GM12878 (cell line): ENCODE results near the gene CTSF. TPM values are rescaled to one million over a fixed set of nuclear protein-coding genes. Genes with fewer than 3 reads are reported as not detected.

ENCODE experiments used
- BACH1 ChIP-seq: fragments of 450-650 bp; IDR thresholded peaks from 2 replicates; pipeline ENCODE4 v1.6.1; 2017; ENCODE audit warnings: mild to moderate bottlenecking, borderline replicate concordance
- BCL11A ChIP-seq: IDR thresholded peaks from 2 replicates; pipeline ENCODE4 v1.6.1; 2011; ENCODE audit warnings: low read depth, low read length
- EP300 ChIP-seq, 2 experiments: fragments of 150-350 bp in 1 of 2; IDR thresholded peaks; 2 replicates each; pipeline ENCODE4 v1.6.1; 2011 to 2012; ENCODE audit warnings: low read depth in 2 of 2, low read length in 2 of 2, borderline replicate concordance in 1 of 2, improper control_type of control experiment in 1 of 2, inconsistent platforms in 1 of 2; ENCODE audit not compliant: control insufficient read depth in 1 of 2
- ETV6 ChIP-seq, 2 experiments: fragments of 450-650 bp in 1 of 2; IDR thresholded peaks in 1 of 2; conservative IDR thresholded peaks in 1 of 2; 2 replicates each; pipeline ENCODE4 v1.6.1; 2014; ENCODE audit warnings: antibody characterized with exemption in 1 of 2, borderline replicate concordance in 1 of 2, low read depth in 1 of 2, mild to moderate bottlenecking in 1 of 2, moderate library complexity in 1 of 2
- HDAC6 ChIP-seq: fragments of 200-600 bp; sonication (generic); IDR thresholded peaks from one replicate; pipeline ENCODE4 v1.8.0; 2017; ENCODE audit warnings: antibody characterized with exemption; ENCODE audit not compliant: unreplicated experiment
- IKZF1 ChIP-seq: fragments of 450-650 bp; conservative IDR thresholded peaks from 2 replicates; pipeline ENCODE4 v1.6.1; 2017; ENCODE audit warnings: antibody characterized with exemption, mild to moderate bottlenecking
- IKZF2 ChIP-seq, 2 experiments: fragments of 450-650 bp; IDR thresholded peaks; 2 replicates each; pipeline ENCODE4 v1.6.1; 2017; ENCODE audit warnings: mild to moderate bottlenecking in 2 of 2, moderate library complexity in 2 of 2
- POLR2AphosphoS5 ChIP-seq: IDR thresholded peaks from 2 replicates; pipeline ENCODE4 v1.6.1; 2011; ENCODE audit warnings: mild to moderate bottlenecking, low read length, inconsistent platforms
- RBBP5 ChIP-seq: fragments of 200-600 bp; sonication (generic); conservative IDR thresholded peaks from 2 replicates; pipeline ENCODE4 v1.6.1; 2016
- SIN3A ChIP-seq: IDR thresholded peaks from 2 replicates; pipeline ENCODE4 v1.6.1; 2012; ENCODE audit warnings: low read depth, low read length, improper control_type of control experiment
- SMARCA5 ChIP-seq: fragments of 450-650 bp; IDR thresholded peaks from 2 replicates; pipeline ENCODE4 v1.6.1; 2017; ENCODE audit warnings: mild to moderate bottlenecking
- SP1 ChIP-seq: IDR thresholded peaks from one replicate; pipeline ENCODE4 v1.6.1; 2011; ENCODE audit warnings: low read depth, low read length
- SRF ChIP-seq, 2 experiments: IDR thresholded peaks; 2 replicates each; pipeline ENCODE4 v1.6.1; 2011; ENCODE audit warnings: low read depth in 2 of 2, low read length in 2 of 2, mild to moderate bottlenecking in 1 of 2, moderate library complexity in 1 of 2
- TCF12 ChIP-seq: IDR thresholded peaks from 2 replicates; pipeline ENCODE4 v1.6.1; 2011; ENCODE audit warnings: low read depth, mild to moderate bottlenecking, low read length
- TCF3 ChIP-seq: IDR thresholded peaks from 2 replicates; pipeline ENCODE4 v1.6.1; 2012; ENCODE audit warnings: low read depth, mild to moderate bottlenecking, low read length, borderline replicate concordance; ENCODE audit not compliant: insufficient read depth
- ZSCAN29 ChIP-seq: fragments of 450-650 bp; IDR thresholded peaks from 2 replicates; pipeline ENCODE4 v1.6.1; 2017; ENCODE audit warnings: mild to moderate bottlenecking, moderate library complexity
- polyA plus RNA-seq, 11 experiments: library from polyadenylated mRNA; depleted of rRNA in 4 of 11; unstranded in 6 of 11; stranded (reverse) in 5 of 11; fragments of >200 nt; fragmentation: Nextera tagmentation in 4 of 11; fragmentation: Illumina TruSeq in 1 of 11; extraction: Ambion mirVana in 4 of 11; extraction: Trizol in 1 of 11; gene quantifications; 1 replicate in 1 of 11; 2 replicates in 10 of 11; pipeline versions ENCODE4 v1.2.1 to v1.2.3, GENCODE V29; 2011 to 2016; ENCODE audit warnings: inconsistent platforms in 2 of 11, missing spikeins in 2 of 11, low read depth in 1 of 11
- total RNA-seq, 4 experiments: library from RNA; depleted of rRNA in 3 of 4; stranded (reverse); fragments of >200 nt in 3 of 4; fragmentation: Illumina TruSeq in 1 of 4; extraction: Trizol in 1 of 4; gene quantifications; 2 replicates each; pipeline versions ENCODE4 v1.2.1 to v1.2.3, GENCODE V29; 2013 to 2021
- TF ChIP-seq, protein P1 (sequence below): IDR thresholded peaks from 2 replicates; pipeline ENCODE4 v1.6.1; 2012; ENCODE audit warnings: low read depth, low read length, improper control_type of control experiment
- TF ChIP-seq, protein P2 (sequence below): fragments of 450-650 bp; conservative IDR thresholded peaks from 2 replicates; pipeline ENCODE4 v1.6.1; 2017; ENCODE audit warnings: mild to moderate bottlenecking, moderate library complexity
- TF ChIP-seq, protein P3 (sequence below): fragments of 450-650 bp; IDR thresholded peaks from 2 replicates; pipeline ENCODE4 v1.6.1; 2017; ENCODE audit warnings: mild to moderate bottlenecking, moderate library complexity
- TF ChIP-seq, protein P4 (sequence below): IDR thresholded peaks from 2 replicates; pipeline ENCODE4 v1.6.1; 2012; ENCODE audit warnings: low read depth, low read length, improper control_type of control experiment

The CTSF gene
- total and polyA plus RNA-seq, 10 of the 15 experiments (the other 5 are each of a cell fraction or from before 2014, with no cell fraction given), result 0.11 to 0.41 (median 0.26) TPM; not detected in 4

DNA sequence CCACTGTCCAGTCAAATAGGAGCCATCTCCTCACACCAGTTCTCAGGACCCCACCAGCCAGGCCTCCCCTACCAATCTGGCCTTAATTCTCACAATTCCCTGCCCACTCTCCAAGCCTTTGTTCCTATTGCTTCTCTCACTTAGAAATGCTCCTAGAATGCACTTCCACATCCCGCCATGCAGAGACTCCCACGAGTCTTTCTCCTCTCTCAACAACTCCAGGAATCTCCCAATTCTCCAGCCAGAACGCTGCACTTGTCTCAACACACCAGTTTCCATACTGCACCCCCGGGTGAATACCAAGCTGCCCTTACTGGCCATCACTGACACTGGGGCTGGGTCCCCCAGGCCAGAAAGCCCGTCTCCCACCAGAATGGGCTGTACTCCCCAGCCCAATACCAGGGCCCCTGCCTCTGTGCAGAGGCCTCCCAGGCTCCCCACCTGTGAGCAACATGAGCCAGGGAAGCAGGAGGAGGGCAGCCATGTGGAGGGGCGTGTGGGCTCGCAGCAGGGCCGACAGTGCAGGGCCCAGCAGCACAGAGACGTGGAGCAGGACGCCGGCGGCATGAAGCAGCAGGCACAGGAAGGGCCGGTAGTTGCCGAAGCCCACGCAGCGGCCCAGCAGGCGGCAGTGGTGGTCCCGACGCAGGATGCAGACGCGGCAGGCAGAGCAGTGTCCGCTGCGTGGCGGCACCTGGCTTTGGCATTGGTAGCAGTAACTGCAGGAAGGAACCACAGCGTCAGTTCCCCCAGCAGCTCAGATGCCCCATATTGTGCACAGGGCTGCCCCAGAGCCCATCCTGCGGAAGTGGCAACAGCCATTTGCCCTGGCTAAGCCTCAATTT lies 24.9 kb downstream of the CTSF start (continued):
- TF ChIP-seq SRF (IDR thresholded peaks at IDR 0.05; ENCODE audit: low read depth in 2 of 2, low read length in 2 of 2), result no peak
- TF ChIP-seq HDAC6, result no peak
- TF ChIP-seq RBBP5, result no peak
- no peak for TF ChIP-seq SP1
- no peak for TF ChIP-seq EP300 (IDR thresholded peaks at IDR 0.05; ENCODE audit: borderline replicate concordance in 1 of 2, control insufficient read depth in 1 of 2, low read depth in 2 of 2, low read length in 2 of 2)
- TF ChIP-seq SIN3A, result 0 out of 2 replicates have a peak, but pooled peaks have one; percentile 43
- no peak for TF ChIP-seq IKZF2 (IDR thresholded peaks at IDR 0.05)
- TF ChIP-seq POLR2AphosphoS5, result no peak
- TF ChIP-seq, protein P1, sequence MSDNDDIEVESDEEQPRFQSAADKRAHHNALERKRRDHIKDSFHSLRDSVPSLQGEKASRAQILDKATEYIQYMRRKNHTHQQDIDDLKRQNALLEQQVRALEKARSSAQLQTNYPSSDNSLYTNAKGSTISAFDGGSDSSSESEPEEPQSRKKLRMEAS, result peak; percentile 68
- TF ChIP-seq TCF3, result 0 out of 2 replicates have a peak, but pooled peaks have one; percentile 34
- TF ChIP-seq, protein P2, sequence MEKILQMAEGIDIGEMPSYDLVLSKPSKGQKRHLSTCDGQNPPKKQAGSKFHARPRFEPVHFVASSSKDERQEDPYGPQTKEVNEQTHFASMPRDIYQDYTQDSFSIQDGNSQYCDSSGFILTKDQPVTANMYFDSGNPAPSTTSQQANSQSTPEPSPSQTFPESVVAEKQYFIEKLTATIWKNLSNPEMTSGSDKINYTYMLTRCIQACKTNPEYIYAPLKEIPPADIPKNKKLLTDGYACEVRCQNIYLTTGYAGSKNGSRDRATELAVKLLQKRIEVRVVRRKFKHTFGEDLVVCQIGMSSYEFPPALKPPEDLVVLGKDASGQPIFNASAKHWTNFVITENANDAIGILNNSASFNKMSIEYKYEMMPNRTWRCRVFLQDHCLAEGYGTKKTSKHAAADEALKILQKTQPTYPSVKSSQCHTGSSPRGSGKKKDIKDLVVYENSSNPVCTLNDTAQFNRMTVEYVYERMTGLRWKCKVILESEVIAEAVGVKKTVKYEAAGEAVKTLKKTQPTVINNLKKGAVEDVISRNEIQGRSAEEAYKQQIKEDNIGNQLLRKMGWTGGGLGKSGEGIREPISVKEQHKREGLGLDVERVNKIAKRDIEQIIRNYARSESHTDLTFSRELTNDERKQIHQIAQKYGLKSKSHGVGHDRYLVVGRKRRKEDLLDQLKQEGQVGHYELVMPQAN, result no peak
- 0 out of 2 replicates have a peak, but pooled peaks have one; percentile 31 for TF ChIP-seq TCF12
- peak; percentile 80; the same call in 1 of the 2 replicates for TF ChIP-seq SMARCA5
- TF ChIP-seq BACH1, result 0 out of 2 replicates have a peak, but pooled peaks have one; percentile 37
- no peak for TF ChIP-seq BCL11A
- TF ChIP-seq, protein P3, sequence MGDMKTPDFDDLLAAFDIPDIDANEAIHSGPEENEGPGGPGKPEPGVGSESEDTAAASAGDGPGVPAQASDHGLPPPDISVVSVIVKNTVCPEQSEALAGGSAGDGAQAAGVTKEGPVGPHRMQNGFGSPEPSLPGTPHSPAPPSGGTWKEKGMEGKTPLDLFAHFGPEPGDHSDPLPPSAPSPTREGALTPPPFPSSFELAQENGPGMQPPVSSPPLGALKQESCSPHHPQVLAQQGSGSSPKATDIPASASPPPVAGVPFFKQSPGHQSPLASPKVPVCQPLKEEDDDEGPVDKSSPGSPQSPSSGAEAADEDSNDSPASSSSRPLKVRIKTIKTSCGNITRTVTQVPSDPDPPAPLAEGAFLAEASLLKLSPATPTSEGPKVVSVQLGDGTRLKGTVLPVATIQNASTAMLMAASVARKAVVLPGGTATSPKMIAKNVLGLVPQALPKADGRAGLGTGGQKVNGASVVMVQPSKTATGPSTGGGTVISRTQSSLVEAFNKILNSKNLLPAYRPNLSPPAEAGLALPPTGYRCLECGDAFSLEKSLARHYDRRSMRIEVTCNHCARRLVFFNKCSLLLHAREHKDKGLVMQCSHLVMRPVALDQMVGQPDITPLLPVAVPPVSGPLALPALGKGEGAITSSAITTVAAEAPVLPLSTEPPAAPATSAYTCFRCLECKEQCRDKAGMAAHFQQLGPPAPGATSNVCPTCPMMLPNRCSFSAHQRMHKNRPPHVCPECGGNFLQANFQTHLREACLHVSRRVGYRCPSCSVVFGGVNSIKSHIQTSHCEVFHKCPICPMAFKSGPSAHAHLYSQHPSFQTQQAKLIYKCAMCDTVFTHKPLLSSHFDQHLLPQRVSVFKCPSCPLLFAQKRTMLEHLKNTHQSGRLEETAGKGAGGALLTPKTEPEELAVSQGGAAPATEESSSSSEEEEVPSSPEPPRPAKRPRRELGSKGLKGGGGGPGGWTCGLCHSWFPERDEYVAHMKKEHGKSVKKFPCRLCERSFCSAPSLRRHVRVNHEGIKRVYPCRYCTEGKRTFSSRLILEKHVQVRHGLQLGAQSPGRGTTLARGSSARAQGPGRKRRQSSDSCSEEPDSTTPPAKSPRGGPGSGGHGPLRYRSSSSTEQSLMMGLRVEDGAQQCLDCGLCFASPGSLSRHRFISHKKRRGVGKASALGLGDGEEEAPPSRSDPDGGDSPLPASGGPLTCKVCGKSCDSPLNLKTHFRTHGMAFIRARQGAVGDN, result peak; percentile 59; the same call in 1 of the 2 replicates
- TF ChIP-seq IKZF1, result peak; percentile 37
- TF ChIP-seq ETV6 (conservative IDR thresholded peaks at IDR 0.05 in 1 of 2, IDR thresholded peaks at IDR 0.05 in 1 of 2; ENCODE audit: borderline replicate concordance in 1 of 2, low read depth in 1 of 2), result no peak
- no peak for TF ChIP-seq ZSCAN29
- TF ChIP-seq, protein P4, sequence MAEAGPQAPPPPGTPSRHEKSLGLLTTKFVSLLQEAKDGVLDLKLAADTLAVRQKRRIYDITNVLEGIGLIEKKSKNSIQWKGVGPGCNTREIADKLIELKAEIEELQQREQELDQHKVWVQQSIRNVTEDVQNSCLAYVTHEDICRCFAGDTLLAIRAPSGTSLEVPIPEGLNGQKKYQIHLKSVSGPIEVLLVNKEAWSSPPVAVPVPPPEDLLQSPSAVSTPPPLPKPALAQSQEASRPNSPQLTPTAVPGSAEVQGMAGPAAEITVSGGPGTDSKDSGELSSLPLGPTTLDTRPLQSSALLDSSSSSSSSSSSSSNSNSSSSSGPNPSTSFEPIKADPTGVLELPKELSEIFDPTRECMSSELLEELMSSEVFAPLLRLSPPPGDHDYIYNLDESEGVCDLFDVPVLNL, result no peak
